ENCODE data around the gene P2RY6.
A peak's percentile ranks its signal among the peaks of the same experiment; 100 is the strongest.

The P2RY6 gene

GRCh38 chr11:73318501-73319011, 46.4 kb downstream of the P2RY6 start:
- DNase-seq (ENCODE audit: low read depth) = no peak

DNA sequence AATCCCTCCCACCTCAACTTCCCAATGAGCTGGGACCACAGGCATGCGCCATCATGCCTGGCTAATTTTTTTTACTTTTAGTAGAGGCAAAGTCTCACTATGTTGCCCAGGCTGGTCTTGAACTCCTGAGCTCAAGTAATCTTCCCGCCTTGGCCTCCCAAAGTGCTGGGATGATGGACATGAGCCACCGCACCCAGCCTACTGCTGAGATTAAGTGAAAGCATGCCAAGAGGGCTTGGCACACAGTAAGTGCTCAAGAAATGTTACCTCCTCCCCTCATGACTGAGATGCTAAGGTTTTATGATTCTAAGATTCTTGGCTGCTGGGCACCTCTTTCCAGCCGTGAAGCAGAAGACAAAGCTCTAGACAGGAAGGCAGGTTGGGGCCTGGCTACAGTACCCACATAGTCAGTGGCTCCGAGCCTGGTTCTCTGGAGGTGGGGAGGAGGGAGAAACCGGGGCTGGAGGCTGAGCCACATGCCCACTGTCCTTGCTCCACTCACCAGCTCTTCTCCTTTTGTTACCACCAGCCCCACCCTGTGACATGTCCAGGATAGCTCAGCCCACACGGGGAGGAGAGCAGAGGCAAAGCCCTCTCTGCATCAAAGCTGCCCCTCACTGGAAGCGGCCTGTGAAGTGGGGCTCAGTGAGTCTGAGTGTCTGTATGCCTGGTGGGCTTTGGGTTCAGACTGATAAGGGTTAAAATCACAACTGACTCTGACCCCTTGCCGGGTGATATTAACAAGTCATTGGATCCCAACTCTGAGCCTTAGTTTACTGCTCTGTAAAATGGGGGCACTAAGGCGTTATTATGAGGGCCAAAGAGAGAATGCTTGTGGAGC, 48.8 kb downstream of the P2RY6 start:
- no peak for DNase-seq (ENCODE audit: low read depth)

DNA sequence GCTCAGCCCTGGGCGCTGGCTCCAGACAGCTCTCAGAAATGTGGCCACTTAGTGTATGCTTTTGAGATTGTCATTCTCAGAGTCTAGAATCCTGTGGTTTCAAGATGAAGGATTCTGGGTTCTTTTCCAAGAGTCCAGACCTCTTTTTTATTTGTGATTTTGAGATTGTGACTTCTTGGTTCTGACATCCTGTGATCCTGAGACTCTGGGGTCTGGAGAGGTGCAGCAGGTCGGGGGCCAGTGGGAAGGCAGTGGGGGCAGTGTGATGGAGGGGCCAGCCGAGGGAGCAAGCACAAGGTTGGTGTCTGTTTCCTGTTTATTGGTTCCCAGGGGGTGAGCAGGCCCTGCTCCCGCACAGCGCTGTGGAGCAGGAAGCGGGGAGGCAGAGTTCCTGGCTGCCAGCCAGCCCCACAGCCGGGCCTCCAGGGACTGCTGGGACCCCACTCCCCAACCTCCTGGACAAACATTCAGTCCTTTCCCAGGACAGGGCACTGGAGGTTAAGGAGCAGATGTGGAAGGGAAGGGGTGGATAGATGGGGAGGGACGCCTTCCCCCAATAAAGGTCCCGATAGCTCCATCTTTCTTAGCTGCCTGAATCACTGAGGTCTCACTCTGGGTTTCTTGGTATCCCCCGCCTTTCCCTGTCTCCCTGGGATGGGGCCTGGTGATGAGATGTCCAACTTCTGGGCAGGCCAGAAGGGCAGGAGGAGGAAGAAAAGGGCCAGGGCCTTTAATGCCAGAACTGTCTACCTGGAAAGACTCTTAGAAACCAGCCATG, 49.7 kb downstream of the P2RY6 start:
- DNase-seq (ENCODE audit: low read depth) = no peak

DNA sequence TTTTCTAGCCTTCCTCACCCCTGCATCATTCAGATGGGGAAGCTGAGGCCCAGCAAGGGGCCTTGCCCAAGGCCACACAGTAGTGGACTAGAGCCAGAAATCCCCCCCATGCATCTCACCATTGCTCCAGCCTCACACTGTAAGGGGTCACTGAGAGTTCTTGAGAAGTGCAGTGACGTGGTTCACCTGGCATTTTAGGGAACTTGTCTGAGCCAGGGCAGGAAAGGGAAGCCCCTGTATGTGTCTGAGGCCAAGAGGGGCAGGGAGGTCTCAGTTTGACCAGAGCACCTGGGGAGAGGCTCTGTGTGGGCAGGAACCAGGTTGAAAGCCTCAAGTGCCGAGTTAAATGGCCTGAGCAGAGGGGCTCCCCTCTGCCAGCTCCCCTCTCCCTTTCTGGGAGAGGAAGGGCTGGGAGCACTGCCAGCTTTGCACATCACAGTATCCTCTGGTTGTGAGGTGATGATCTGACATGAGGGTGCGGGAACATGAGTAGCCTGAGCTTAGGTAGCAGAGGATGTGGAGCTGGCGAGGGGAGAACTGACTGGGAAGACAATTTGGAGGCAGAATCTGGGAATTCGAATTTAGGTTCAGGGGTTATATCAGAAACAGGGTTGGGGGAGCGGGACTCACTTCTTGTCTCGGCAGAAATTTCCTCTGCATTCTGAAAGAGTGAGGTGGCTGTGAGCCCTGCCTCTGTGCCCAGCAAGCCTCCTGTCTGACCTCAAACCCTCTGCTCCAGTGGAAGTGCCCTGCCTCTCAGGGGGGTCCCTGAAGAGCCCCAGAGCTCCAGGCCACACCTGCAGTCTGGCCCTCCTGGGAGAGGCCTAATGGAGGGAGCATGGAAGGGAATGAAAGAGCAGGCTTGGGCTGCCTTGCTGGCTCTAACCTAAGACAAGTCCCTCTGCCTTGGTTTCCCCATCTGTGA, 50.5 kb downstream of the P2RY6 start:
- no peak for DNase-seq (ENCODE audit: low read depth)

GRCh38 chr11:73323464-73323863, 51.3 kb downstream of the P2RY6 start:
- peak; percentile 54 for DNase-seq (ENCODE audit: low read depth)

GRCh38 chr11:73324116-73324515, 52.0 kb downstream of the P2RY6 start:
- DNase-seq (ENCODE audit: low read depth) = no peak

GRCh38 chr11:73324665-73325035, 52.5 kb downstream of the P2RY6 start:
- no peak for DNase-seq (ENCODE audit: low read depth)

GRCh38 chr11:73325036-73325981, 53.2 kb downstream of the P2RY6 start:
- DNase-seq (ENCODE audit: low read depth) = no peak

DNA sequence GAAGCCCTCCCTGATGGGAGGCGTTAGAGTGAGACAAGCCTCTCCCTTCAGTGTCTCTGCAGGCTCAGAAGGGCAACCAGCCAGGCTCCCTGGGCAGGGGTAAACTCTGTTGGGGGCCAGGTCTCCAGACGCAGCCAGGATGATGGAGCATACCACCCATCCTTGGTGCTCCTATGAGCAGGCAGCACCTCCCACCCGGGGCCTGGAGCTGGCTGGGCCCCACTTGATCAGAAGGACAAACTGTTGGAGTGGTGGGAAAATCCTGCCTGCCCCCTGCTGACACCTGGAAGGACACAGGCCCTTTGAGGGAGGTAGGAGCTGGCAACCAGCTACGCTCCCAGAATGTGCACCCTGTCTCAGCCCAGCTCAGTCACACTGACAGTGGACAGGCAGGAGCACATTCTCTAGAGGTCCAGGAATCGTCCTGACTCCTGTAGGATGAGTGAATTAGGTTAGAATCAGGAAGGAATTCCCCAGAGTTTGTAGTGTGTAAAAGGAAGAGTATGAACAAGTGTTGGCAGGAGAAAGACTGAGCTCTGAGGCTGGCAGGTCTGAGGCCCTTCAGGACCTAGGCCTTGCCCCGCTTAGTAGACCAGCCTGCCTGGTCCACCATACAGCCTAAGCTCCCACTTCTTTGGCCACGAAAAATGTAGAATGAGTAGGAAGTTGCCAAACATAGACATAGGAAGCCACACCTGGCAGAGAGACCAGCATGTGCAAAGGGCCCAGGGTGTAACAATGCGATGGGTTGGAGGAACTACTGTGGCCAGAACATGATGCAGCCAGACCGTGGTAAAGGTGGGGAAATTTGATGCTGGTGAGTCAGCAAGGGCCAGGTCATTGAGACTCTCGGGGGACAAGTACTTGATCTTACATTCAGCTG, 55.0 kb downstream of the P2RY6 start:
- DNase-seq (ENCODE audit: low read depth) = no peak

- DNase-seq (ENCODE audit: low read depth) = no peak
Measured at GRCh38 chr11:73327812-73328364, 55.8 kb downstream of the P2RY6 start.

DNA sequence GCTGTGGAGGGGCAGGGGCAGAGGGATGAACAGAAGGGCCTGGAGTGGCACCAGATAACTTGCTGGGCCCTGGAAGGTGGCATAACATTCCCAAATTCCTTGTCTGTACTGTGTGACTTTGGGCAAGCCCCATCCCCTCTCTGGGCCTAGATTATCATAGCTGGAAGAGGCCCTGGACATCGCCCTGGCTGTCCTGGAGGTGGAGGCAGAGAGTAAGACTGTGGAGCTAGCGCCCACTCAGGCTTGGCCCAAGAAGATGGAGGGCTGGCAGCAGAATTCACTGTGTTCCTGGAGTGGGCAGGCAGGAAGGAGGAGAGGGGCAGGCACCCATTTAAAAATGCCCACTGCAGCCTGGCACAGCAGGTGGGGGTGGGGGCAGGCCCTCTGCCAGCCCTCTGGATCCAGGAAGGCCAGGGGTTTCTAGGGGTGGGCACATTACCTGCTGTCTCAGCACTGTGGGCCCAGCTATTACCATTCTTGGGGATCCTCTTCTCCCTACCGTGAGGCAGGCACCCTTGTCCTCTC, 58.5 kb downstream of the P2RY6 start:
- DNase-seq (ENCODE audit: low read depth) = no peak

GRCh38 chr11:73331138-73331916, 59.2 kb downstream of the P2RY6 start:
- no peak for DNase-seq (ENCODE audit: low read depth)

GRCh38 chr11:73333173-73333572, 61.0 kb downstream of the P2RY6 start:
- no peak for DNase-seq (ENCODE audit: low read depth)

DNA sequence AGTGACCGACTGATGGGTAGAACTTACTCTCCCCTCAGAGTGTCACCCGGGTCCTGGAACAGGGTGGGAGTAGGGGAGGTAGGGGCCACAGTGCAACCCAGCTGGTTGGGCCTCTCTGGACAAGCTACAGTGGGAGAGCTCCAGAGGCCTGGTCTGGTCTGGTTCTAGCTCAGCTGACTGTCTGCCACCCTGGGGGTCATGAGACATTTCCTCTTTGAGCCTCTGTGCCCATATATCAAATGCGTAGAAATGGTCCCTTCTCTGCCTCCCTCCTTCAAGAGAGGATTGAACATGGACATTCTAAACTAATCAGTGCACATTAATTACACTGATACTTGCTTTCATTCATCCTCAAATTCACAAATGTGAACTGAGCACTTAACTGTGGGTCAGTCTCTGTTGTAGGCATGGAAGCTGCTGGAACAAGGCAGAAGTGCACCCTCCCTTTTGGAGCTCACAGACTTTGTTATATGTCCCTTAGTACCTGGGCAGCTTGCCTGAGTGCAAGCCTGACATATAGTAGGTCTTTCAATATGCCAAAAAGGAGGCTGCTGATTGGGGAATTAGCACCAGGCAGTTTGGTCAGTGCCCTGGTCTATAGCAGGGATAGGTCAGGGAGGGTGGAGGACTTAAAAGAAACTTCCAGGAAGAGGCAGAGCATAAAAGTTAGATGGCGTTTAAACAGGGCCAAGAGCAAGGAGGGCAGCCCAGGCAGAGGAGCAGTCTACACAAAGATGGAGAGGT, 61.7 kb downstream of the P2RY6 start:
- DNase-seq (ENCODE audit: low read depth) = no peak

DNA sequence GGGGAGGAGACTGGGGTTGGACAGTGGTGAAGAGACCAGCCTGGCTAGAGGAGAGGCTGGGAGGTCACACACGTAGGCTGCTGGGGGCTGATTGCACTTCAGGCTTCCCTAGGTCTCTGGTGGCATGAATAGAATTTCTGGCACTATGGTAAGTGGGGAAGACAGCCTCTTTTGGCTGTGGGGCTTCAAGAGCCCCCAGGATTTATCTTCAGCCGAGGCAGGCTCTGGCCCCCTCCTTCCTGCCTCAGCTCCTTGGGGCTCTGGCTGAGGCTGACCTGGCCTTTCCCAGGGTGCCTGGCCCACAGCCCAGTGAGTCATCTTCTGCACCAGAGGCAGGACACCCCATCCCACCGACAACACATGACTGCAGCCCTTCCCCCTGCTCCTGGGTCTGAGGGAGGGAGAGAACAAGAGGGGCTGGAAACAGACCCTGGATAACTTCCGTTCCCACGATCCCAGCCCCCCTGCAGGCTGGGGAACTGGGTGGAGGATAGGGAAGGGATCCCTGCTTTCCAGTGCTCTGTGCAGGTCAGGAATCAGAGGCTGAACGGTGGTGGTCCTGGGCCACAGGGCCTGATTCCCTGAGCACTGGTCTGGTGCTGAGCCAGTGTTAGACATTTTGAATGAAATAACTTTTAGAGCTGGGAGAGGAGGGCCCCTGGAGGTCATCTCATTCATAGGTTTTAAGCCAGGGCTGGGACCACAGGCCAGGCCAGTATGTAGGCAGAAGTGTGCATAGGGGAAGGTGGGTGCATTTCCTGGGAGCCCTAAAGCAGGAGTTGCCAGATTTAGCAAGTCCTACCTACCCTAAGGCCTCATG, 62.5 kb downstream of the P2RY6 start:
- peak; percentile 70 for DNase-seq (ENCODE audit: low read depth)

GRCh38 chr11:73335204-73335923, 63.2 kb downstream of the P2RY6 start:
- DNase-seq (ENCODE audit: low read depth) = peak; percentile 65
